Measurements from ENCODE around the gene KCNJ6. TPM values are rescaled to one million over a fixed set of nuclear protein-coding genes. Genes with fewer than 3 reads are reported as not detected.
A peak's percentile ranks its signal among the peaks of the same experiment; 100 is the strongest.
"Not testable (repeated sequence)": the region's sequence is repeated elsewhere in the genome, so short reads cannot be mapped to it uniquely, and the experiment has no call there.

Gene KCNJ6
- not detected for polyA plus RNA-seq (2012; ENCODE audit: insufficient read depth, insufficient read length)

- H3K4me3 ChIP-seq (ENCODE audit: low read length), result peak within 1 kb of the TSS; percentile 20
- DNase-seq (ENCODE audit: low read depth, low spot score), result no peak
These were observed at the start of gene KCNJ6 for GRCh38 chr21:37916310-37917051. Gene KCNJ6, minus strand, starts transcription at chr21:37916457. Its CDS starts 75,775 bp downstream, at chr21:37840682.

GRCh38 chr21:37965088-37965805 lies 49.0 kb upstream of the KCNJ6 start:
- DNase-seq (ENCODE audit: low read depth, low spot score), result no peak
- no peak overlapping the region for H3K4me3 ChIP-seq (ENCODE audit: low read length)

GRCh38 chr21:37958537-37958936 lies 42.3 kb upstream of the KCNJ6 start:
- no peak for DNase-seq (ENCODE audit: low read depth, low spot score)
- H3K4me3 ChIP-seq (ENCODE audit: low read length), result no peak overlapping the region

GRCh38 chr21:37956772-37957171 lies 40.5 kb upstream of the KCNJ6 start:
- DNase-seq (ENCODE audit: low read depth, low spot score), result no peak
- H3K4me3 ChIP-seq (ENCODE audit: low read length), result no peak overlapping the region

GRCh38 chr21:37945036-37945435 lies 28.8 kb upstream of the KCNJ6 start:
- H3K4me3 ChIP-seq (ENCODE audit: low read length), result no peak overlapping the region
- no peak for DNase-seq (ENCODE audit: low read depth, low spot score)

- H3K4me3 ChIP-seq (ENCODE audit: low read length), result no peak overlapping the region
- no peak for DNase-seq (ENCODE audit: low read depth, low spot score)
These were observed 28.2 kb upstream of the KCNJ6 start for GRCh38 chr21:37944496-37944895.

GRCh38 chr21:37940691-37941090 lies 24.4 kb upstream of the KCNJ6 start:
- no peak overlapping the region for H3K4me3 ChIP-seq (ENCODE audit: low read length)
- no peak for DNase-seq (ENCODE audit: low read depth, low spot score)

GRCh38 chr21:37939838-37940237 lies 23.6 kb upstream of the KCNJ6 start:
- no peak for DNase-seq (ENCODE audit: low read depth, low spot score)

GRCh38 chr21:37939251-37939650 lies 23.0 kb upstream of the KCNJ6 start:
- no peak overlapping the region for H3K4me3 ChIP-seq (ENCODE audit: low read length)
- DNase-seq (ENCODE audit: low read depth, low spot score), result no peak

More at GRCh38 chr21:37939838-37940237, 23.6 kb upstream of the KCNJ6 start:
- no peak overlapping the region for H3K4me3 ChIP-seq (ENCODE audit: low read length)

GRCh38 chr21:37937668-37938067 lies 21.4 kb upstream of the KCNJ6 start:
- DNase-seq (ENCODE audit: low read depth, low spot score), result no peak
- no peak overlapping the region for H3K4me3 ChIP-seq (ENCODE audit: low read length)

- DNase-seq (ENCODE audit: low read depth, low spot score), result no peak
- H3K4me3 ChIP-seq (ENCODE audit: low read length), result no peak overlapping the region
These were observed 19.9 kb upstream of the KCNJ6 start for GRCh38 chr21:37936010-37936785.

- no peak for DNase-seq (ENCODE audit: low read depth, low spot score)
- no peak overlapping the region for H3K4me3 ChIP-seq (ENCODE audit: low read length)
These were observed 16.7 kb upstream of the KCNJ6 start for GRCh38 chr21:37932936-37933335.

GRCh38 chr21:37927711-37928110 lies 11.5 kb upstream of the KCNJ6 start:
- DNase-seq (ENCODE audit: low read depth, low spot score), result no peak
- H3K4me3 ChIP-seq (ENCODE audit: low read length), result no peak overlapping the region

- no peak for DNase-seq (ENCODE audit: low read depth, low spot score)
- H3K4me3 ChIP-seq (ENCODE audit: low read length), result no peak overlapping the region
These were observed 4.8 kb upstream of the KCNJ6 start for GRCh38 chr21:37921091-37921490.

GRCh38 chr21:37920302-37920701 lies 4.0 kb upstream of the KCNJ6 start:
- not testable (repeated sequence) for DNase-seq (ENCODE audit: low read depth, low spot score); H3K4me3 ChIP-seq (ENCODE audit: low read length)

- DNase-seq (ENCODE audit: low read depth, low spot score), result no peak
- no peak overlapping the region for H3K4me3 ChIP-seq (ENCODE audit: low read length)
These were observed 1.4 kb upstream of the KCNJ6 start for GRCh38 chr21:37917612-37918011.

GRCh38 chr21:37915941-37916309 lies 332 bp downstream of the KCNJ6 start:
- H3K4me3 ChIP-seq (ENCODE audit: low read length), result no peak overlapping the region
- no peak for DNase-seq (ENCODE audit: low read depth, low spot score)

GRCh38 chr21:37915497-37915911 lies 753 bp downstream of the KCNJ6 start:
- DNase-seq (ENCODE audit: low read depth, low spot score), result no peak
- no peak overlapping the region for H3K4me3 ChIP-seq (ENCODE audit: low read length)

- no peak overlapping the region for H3K4me3 ChIP-seq (ENCODE audit: low read length)
- DNase-seq (ENCODE audit: low read depth, low spot score), result no peak
These were observed 3.6 kb downstream of the KCNJ6 start for GRCh38 chr21:37912616-37913015.

- H3K4me3 ChIP-seq (ENCODE audit: low read length), result no peak overlapping the region
- DNase-seq (ENCODE audit: low read depth, low spot score), result no peak
These were observed 6.3 kb downstream of the KCNJ6 start for GRCh38 chr21:37909936-37910335.

All from Jurkat, Clone E6-1 (cell line).